NCI-H526 treated with DMSO at 0.1 percent for 48 hours (cell line): ENCODE data around the gene SOHLH1.

Experiments used
- DNase-seq: peaks from one replicate; lab custom pipeline; 2025; lab: John Stamatoyannopoulos, UW

SOHLH1 gene

DNA sequence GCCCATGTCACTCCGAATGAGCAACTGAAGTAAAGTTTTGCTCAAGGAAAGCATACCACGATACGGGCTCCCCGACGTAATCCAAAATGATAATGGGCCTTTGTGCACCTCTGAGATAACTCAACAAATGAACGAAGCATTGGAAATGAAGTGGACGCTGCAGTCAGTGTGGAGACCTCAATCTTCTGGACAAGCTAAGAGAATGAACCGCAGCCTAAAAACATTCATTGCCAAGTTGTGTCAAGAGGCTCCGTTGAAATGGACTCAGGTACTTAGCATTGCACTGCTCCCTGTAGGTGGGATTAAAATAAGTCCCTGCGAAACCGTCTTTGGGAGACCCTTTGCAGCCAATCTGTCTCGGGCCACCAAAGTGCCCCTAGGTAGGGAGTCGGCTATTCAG, 40.0 kb downstream of the SOHLH1 start:
- DNase-seq = no peak

DNA sequence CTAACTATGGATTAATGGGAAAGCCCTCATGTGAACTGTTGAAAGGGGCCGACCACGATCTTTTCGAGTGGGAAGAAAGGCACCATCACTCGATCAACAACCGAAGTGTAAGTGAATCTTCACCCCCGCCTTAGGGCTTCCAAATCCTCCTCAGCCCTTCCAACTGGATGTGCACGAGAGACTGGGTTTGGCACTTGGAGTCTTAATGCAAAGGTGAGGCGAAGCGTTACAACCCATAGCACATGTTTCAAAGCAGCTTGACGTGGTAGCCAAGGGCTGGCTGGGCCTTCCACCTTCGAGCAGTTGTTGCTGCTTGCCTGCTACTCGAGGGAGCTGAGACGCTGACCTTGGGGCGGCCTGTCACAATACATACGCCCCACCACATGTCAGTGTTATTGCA, 41.9 kb downstream of the SOHLH1 start:
- DNase-seq = no peak

DNA sequence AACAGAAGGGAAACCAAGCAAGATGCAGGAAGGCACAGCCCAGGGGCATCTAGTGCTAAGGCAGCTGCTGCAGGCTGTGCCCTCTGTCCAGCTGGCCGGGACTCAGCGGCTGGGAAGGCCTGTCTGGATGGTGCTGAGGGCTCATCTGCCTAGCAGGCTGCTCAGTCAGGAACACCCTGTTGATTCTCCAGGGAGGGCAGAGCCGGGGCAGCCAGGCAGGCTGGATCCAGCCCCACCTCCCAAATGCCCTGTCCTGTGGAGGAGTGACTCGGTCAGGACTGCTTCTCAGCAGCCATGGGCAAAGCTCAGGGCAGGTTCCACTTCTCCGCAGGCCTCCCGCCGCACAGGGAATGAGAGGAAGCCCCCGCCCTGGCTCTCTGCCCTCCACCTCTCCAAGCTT, 44.0 kb downstream of the SOHLH1 start:
- no peak for DNase-seq

DNA sequence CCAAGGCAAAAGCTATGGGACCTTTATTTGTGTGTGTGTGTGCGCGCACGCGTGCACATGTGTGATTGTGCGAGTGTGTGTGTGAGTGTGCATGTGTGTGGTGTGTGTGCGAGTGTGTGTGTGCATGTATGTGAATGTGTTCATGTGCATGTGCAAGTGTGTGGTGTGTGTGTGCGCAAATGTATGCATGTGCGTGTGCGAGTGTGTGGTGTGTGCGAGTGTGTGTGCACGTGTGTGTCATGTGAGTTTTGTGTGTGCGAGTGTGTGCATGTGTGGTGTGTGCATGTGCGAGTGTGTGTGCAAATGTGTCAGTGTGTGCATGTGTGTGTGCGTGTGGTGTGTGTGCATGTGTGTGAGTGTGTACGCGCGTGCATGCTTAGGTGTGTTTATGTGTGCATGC, 48.9 kb downstream of the SOHLH1 start:
- DNase-seq = no peak

DNA sequence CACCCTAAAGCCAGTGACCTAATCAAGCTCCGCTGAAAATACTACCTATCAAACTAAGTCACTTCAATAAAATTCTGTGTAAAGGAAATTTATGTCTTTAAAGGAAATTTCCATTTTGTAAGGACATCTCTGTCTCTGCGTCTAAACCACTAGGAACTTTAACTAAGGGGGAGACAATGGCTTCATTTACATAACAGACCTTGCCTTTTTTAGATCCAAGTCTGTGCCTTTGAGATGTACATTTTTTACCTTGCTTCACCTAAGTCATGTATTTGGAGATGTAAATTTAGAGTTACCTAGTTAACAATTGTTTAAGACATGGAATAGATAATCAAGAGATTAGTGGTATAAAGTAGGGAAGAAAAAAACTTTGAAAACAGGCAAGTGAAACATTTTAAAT, 49.8 kb downstream of the SOHLH1 start:
- DNase-seq = no peak

DNA sequence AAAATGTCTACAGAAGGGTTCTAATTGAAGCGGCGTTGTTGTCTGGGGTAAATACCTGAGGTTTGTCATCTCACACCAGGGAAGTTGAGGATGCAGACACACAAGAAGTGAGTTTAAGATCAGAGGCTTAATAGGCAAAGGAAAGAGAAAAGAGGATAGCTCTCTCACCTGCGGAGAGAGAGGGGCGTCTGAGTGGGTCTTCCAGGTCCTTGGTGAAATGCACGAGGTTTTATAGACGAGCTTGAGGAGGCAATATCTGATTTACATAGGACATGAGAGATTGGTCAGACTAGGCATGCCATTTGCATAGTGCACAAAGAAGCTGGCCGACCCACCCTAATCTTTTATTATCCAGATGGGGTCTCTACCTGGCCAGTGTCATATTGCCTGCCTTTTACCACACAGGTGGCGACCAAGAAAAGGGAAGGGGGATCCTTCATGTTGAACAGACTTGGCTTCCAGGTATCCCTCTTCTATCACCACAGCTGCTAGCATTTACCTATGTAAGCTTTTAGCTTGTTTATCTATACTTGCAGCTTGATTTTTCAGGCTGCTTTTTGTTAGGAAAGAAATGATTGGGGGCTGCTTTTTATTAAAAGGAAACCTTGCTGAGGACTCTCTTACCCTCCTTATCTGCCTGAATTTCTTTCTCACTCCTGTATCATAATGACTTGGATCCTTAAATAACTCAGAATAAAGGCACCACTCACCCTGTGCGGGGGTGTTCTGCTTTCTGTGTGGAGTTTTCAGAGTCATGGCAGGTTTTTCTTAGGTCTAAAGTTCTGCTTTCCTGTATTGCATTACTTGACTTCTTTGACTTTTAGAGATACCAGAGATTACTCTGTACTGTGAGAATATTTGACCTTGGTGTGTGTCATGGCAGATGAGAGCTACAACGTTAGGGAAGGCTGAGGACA, 50.5 kb downstream of the SOHLH1 start:
- DNase-seq = no peak

DNA sequence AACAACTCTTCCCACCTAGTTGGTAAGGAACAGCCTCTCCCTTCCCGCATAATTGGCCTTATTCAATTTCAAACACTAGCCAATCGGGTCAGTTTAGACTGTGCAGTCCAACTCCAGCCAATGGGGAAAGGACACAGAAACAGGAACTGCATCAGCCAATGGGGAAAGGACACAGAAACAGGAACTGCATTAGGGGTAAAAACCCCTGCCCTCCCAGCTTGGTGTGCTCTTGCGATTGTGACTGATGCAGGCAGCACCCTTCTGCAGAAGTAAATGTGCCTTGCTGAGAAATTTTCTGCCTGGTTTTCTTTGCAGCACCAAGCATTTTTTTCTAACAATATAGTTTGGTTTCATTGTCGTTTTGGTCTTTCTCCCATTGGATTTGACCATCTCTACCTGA, 51.4 kb downstream of the SOHLH1 start:
- no peak for DNase-seq

DNA sequence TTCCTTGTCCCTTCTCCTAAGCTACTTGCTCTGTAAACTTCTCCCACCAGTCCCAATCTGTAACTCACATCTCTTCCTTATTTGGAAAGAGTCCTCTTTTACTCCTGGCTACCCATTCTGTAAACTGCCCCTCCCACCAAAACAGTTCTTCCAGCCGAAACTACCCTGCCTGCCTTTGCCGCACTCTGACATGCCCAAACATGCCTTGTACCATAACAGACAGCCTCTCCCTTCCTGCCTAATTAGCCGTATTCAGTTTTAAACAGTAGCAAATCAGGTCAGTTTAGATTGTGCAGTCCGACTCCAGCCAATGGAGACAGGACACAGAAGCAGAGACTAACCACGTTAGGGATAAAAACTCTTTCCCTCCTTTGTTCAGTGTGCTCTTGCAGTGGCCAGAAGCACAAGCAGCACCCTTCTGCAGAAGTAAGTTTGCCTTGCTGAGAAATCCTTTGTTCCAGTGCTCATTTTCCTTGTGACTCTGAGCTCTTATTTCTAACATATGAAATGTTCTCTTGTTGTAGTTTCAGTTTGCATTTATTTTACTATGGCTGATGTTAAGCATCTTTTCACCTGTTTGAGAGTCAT, 54.6 kb downstream of the SOHLH1 start:
- no peak for DNase-seq
